Kidney epithelial cell (primary cell): Measurements from ENCODE around the gene TOE1. TPM values are rescaled to one million over a fixed set of nuclear protein-coding genes. Genes with fewer than 3 reads are reported as not detected.

Source experiments
- DNase-seq: peaks from one replicate; pipeline ENCODE4 v3.0.0-alpha.2; 2010; ENCODE audit warnings: low read depth
- H3K27me3 ChIP-seq: 2 replicates; pipeline ENCODE4 v1.6.0; 2011; ENCODE audit warnings: low read length; ENCODE audit not compliant: control insufficient read depth, insufficient read depth
- H3K36me3 ChIP-seq: 2 replicates; pipeline ENCODE4 v1.5.1; 2011; ENCODE audit warnings: low read length; ENCODE audit not compliant: control insufficient read depth, insufficient read depth
- H3K4me3 ChIP-seq: 2 replicates; pipeline ENCODE4 v1.5.1; 2011; ENCODE audit warnings: low read depth, mild to moderate bottlenecking, control low read depth, low read length
- CTCF ChIP-seq: IDR thresholded peaks from 2 replicates; pipeline ENCODE4 v1.5.1; 2011; ENCODE audit warnings: mild to moderate bottlenecking, moderate library complexity, low read length, control low read depth, inconsistent platforms; ENCODE audit not compliant: insufficient read depth, poor library complexity, severe bottlenecking
- total RNA-seq: library from RNA; depleted of rRNA; stranded (reverse); fragments of >200 nt; gene quantifications from 2 replicates; pipeline ENCODE4 v1.2.3, GENCODE V29; 2015

Gene TOE1
- total RNA-seq, 1 donor from 2014 or later, result 14.8 TPM

GRCh38 chr1:45306319-45306718, 33.7 kb upstream of the TOE1 start:
- TF ChIP-seq CTCF, result no peak
- Histone ChIP-seq H3K27me3 (no peaks in the 10 kb centered on the region), H3K36me3 (no peaks in the 10 kb centered on the region), H3K4me3 (no peak overlapping the region)
- DNase-seq, result no peak

GRCh38 chr1:45306905-45307304, 33.1 kb upstream of the TOE1 start:
- DNase-seq, result no peak
- no peaks in the 10 kb centered on the region for H3K36me3 ChIP-seq
- H3K27me3 ChIP-seq, result no peaks in the 10 kb centered on the region
- no peak for TF ChIP-seq CTCF
- H3K4me3 ChIP-seq, result no peak overlapping the region

GRCh38 chr1:45314266-45314665, 25.7 kb upstream of the TOE1 start:
- no peak for TF ChIP-seq CTCF
- Histone ChIP-seq H3K36me3 (no peaks in the 10 kb centered on the region), H3K27me3 (no peaks in the 10 kb centered on the region), H3K4me3 (no peak overlapping the region)
- DNase-seq, result no peak

- Histone ChIP-seq H3K4me3 (no peak overlapping the region), H3K27me3 (no peaks in the 10 kb centered on the region), H3K36me3 (no peaks in the 10 kb centered on the region)
- DNase-seq, result no peak
- TF ChIP-seq CTCF, result no peak
Measured at GRCh38 chr1:45317166-45317565, 22.8 kb upstream of the TOE1 start.

- Histone ChIP-seq H3K27me3 (no peaks in the 10 kb centered on the region), H3K4me3 (no peak overlapping the region), H3K36me3 (no peaks in the 10 kb centered on the region)
- no peak for DNase-seq
- TF ChIP-seq CTCF, result no peak
Measured at GRCh38 chr1:45319761-45320160, 20.2 kb upstream of the TOE1 start.

GRCh38 chr1:45321444-45321843, 18.5 kb upstream of the TOE1 start:
- no peak for DNase-seq
- H3K4me3 ChIP-seq, result no peak overlapping the region
- H3K36me3 ChIP-seq, result no peaks in the 10 kb centered on the region
- H3K27me3 ChIP-seq, result no peaks in the 10 kb centered on the region
- TF ChIP-seq CTCF, result no peak
